HepG2 (cell line): ENCODE results near the gene ERBB4. TPM values are rescaled to one million over a fixed set of nuclear protein-coding genes. Genes with fewer than 3 reads are reported as not detected.

Experiments
- ATAC-seq: fragments of 200-7000 bp; cut with Tn5 transposase; 3 replicates; pipeline ENCODE4 v1.9.1; 2020; ENCODE audit warnings: mild to moderate bottlenecking, moderate library complexity
- BruUV-seq: library from RNA; stranded (reverse); fragments of 400-500 nt; replicated peaks from 2 replicates; lab custom pipeline; 2021; lab: Mats Ljungman, UMichigan
- CTCF ChIA-PET: fragments of 300-600 bp; formaldehyde crosslinking; extraction: SDS; loops from one replicate; lab custom pipeline; 2021; ENCODE audit warnings: low total read pairs, inconsistent platforms, low intra/inter-chr PET ratio; lab: Yijun Ruan, JAX
- POLR2A ChIA-PET: fragments of 350-600 bp; sonication (Branson Sonifier 250); formaldehyde crosslinking; loops from one replicate; lab custom pipeline; 2020; ENCODE audit warnings: antibody characterized with exemption, inconsistent platforms; lab: Yijun Ruan, JAX
- DNase-seq: peaks from one replicate; pipeline ENCODE4 v3.0.0-alpha.2; 2015; ENCODE audit warnings: low spot score
- FAIRE-seq: peaks from 3 replicates; lab custom pipeline; 2011; peaks lifted over from hg19 to GRCh38; lab: Jason Lieb, UNC
- H2AFZ ChIP-seq: one replicate; pipeline ENCODE4 v1.6.1; 2011; ENCODE audit warnings: low read length, inconsistent platforms
- H3K27ac ChIP-seq: fragments of 300-600 bp; 3 replicates; pipeline ENCODE4 v1.8.0; 2011; ENCODE audit warnings: mixed run types, mild to moderate bottlenecking, mixed read lengths, low read length, inconsistent platforms; ENCODE audit not compliant: insufficient read depth; ENCODE audit errors: extremely low read length
- H3K27me3 ChIP-seq, 2 experiments: fragments of 200-600 bp in 1 of 2; 2 replicates in 1 of 2; 3 replicates in 1 of 2; pipeline versions ENCODE4 v1.6.0 to v1.8.0; 2011; ENCODE audit warnings: low read length in 2 of 2, mild to moderate bottlenecking in 2 of 2, moderate library complexity in 2 of 2, inconsistent platforms in 1 of 2; ENCODE audit not compliant: insufficient read depth in 2 of 2, control insufficient read depth in 1 of 2
- H3K36me3 ChIP-seq, 2 experiments: fragments of 200-600 bp in 1 of 2; replicated peaks in 1 of 2; 2 replicates in 1 of 2; 3 replicates in 1 of 2; pipeline versions ENCODE4 v1.5.1 to v1.8.0; 2011; ENCODE audit warnings: low read length in 2 of 2, inconsistent platforms in 1 of 2; ENCODE audit not compliant: insufficient read depth in 2 of 2, control insufficient read depth in 1 of 2
- H3K4me1 ChIP-seq: 2 replicates; pipeline ENCODE4 v1.5.1; 2012; ENCODE audit warnings: low read length, inconsistent platforms; ENCODE audit not compliant: insufficient read depth
- H3K4me2 ChIP-seq: 2 replicates; pipeline ENCODE4 v1.6.0; 2011; ENCODE audit warnings: low read depth, low read length, inconsistent platforms
- H3K4me3 ChIP-seq, 3 experiments: fragments of 200-600 bp in 1 of 3; sonication (generic), shearing (Covaris generic) in 1 of 3; replicated peaks in 1 of 3; 2 replicates each; pipeline ENCODE4 v1.5.1; 2011 to 2016; ENCODE audit warnings: low read length in 3 of 3, inconsistent platforms in 2 of 3, low read depth in 2 of 3, mild to moderate bottlenecking in 2 of 3, control low read depth in 1 of 3, mixed read lengths in 1 of 3; ENCODE audit not compliant: insufficient read depth in 1 of 3
- H3K79me2 ChIP-seq: one replicate; pipeline ENCODE4 v1.6.1; 2011; ENCODE audit warnings: low read length, inconsistent platforms; ENCODE audit not compliant: insufficient read depth
- H3K9ac ChIP-seq: 2 replicates; pipeline ENCODE4 v1.6.0; 2011; ENCODE audit warnings: mild to moderate bottlenecking, low read depth, low read length, inconsistent platforms; ENCODE audit not compliant: insufficient read depth
- H3K9me3 ChIP-seq: 2 replicates; pipeline ENCODE4 v1.5.1; 2012; ENCODE audit warnings: mild to moderate bottlenecking, low read length
- H4K20me1 ChIP-seq: 2 replicates; pipeline ENCODE4 v1.6.0; 2011; ENCODE audit warnings: inconsistent platforms, mild to moderate bottlenecking, low read length, moderate library complexity; ENCODE audit not compliant: insufficient read depth
- EED ChIP-seq: sonication (generic); formaldehyde crosslinking; IDR thresholded peaks from 2 replicates; pipeline ENCODE4 v1.5.0; 2020; ENCODE audit warnings: mild to moderate bottlenecking, missing genetic modification reagents
- IRF2 ChIP-seq: IDR thresholded peaks from 2 replicates; pipeline ENCODE4 v1.6.1; 2018; ENCODE audit warnings: missing genetic modification reagents, missing compliant biosample characterization
- KDM5A ChIP-seq: fragments of 200-600 bp; sonication (generic); IDR thresholded peaks from 2 replicates; pipeline ENCODE4 v1.7.0; 2018; ENCODE audit warnings: antibody characterized with exemption, mild to moderate bottlenecking, low read length, borderline replicate concordance
- MEF2D ChIP-seq: sonication (generic); formaldehyde crosslinking; IDR thresholded peaks from 2 replicates; pipeline ENCODE4 v1.5.1; 2020; ENCODE audit warnings: mild to moderate bottlenecking, missing genetic modification reagents
- RCOR2 ChIP-seq: IDR thresholded peaks from 2 replicates; pipeline ENCODE4 v1.6.1; 2016; ENCODE audit warnings: missing biosample characterization, missing genetic modification reagents
- TCF7 ChIP-seq: sonication (generic); IDR thresholded peaks from 2 replicates; pipeline ENCODE4 v1.6.1; 2016; ENCODE audit warnings: antibody characterized with exemption, low read depth
- ZNF256 ChIP-seq: sonication (generic); formaldehyde crosslinking; conservative IDR thresholded peaks from 2 replicates; pipeline ENCODE4 v1.4.0; 2020; ENCODE audit warnings: missing genetic modification reagents
- ZNF354B ChIP-seq: sonication (generic); formaldehyde crosslinking; IDR thresholded peaks from 2 replicates; pipeline ENCODE4 v1.8.0; 2022; ENCODE audit warnings: mild to moderate bottlenecking, missing genetic modification reagents
- ZNF614 ChIP-seq: IDR thresholded peaks from 2 replicates; pipeline ENCODE4 v1.6.1; 2018; ENCODE audit warnings: missing biosample characterization, missing genetic modification reagents, inconsistent platforms, borderline replicate concordance
- ZNF674 ChIP-seq: sonication (generic); formaldehyde crosslinking; IDR thresholded peaks from 2 replicates; pipeline ENCODE4 v1.5.0; 2020; ENCODE audit warnings: low read depth, mild to moderate bottlenecking, missing genetic modification reagents
- ZNF775 ChIP-seq: sonication (generic); formaldehyde crosslinking; IDR thresholded peaks from 2 replicates; pipeline ENCODE4 v1.4.0; 2020; ENCODE audit warnings: missing genetic modification reagents, mild to moderate bottlenecking, moderate library complexity, borderline replicate concordance
- ZNF790 ChIP-seq: sonication (generic); formaldehyde crosslinking; IDR thresholded peaks from 2 replicates; pipeline ENCODE4 v1.8.0; 2022; ENCODE audit warnings: missing genetic modification reagents, mild to moderate bottlenecking, borderline replicate concordance
- WGBS: methylation state at CpG from one replicate; pipeline ENCODE4 v1.1.6; 2017; ENCODE audit warnings: low lambda C conversion rate; 5-methylcytosine and 5-hydroxymethylcytosine counted together
- in situ Hi-C: cut with HindIII; loops from 2 replicates; pipeline ENCODE4 v1.10.0; 2017; ENCODE audit warnings: low pct_unique_long_range_greater_than_20kb; ENCODE audit not compliant: extremely low pct_ligation_motif_present
- intact Hi-C: fragments of 100-400 bp; cut with micrococcal nuclease; formaldehyde crosslinking; loops from one replicate; pipeline ENCODE4 v1.10.0; 2022; ENCODE audit not compliant: unreplicated experiment
- polyA plus RNA-seq, 8 experiments: library from polyadenylated mRNA; depleted of rRNA in 3 of 8; stranded (reverse) in 7 of 8; unstranded in 1 of 8; fragments of >200 nt; fragmentation: Illumina TruSeq in 4 of 8; extraction: Trizol in 4 of 8; gene quantifications; 2 replicates each; pipeline versions ENCODE4 v1.2.1 to v1.2.3, GENCODE V29; 2011 to 2016; ENCODE audit warnings: low read depth in 4 of 8, missing spikeins in 1 of 8, mixed read lengths in 1 of 8; ENCODE audit not compliant: insufficient read depth in 1 of 8
- total RNA-seq, 5 experiments: library from RNA; depleted of rRNA; stranded (reverse); fragments of >200 nt; fragmentation: Illumina TruSeq; extraction: Trizol; gene quantifications; 2 replicates each; pipeline ENCODE4 v1.2.3, GENCODE V29; 2016; ENCODE audit warnings: low read depth in 1 of 5
- TF ChIP-seq, protein P1 (sequence below): IDR thresholded peaks from 2 replicates; pipeline ENCODE4 v1.6.1; 2016; ENCODE audit warnings: missing compliant biosample characterization, missing genetic modification reagents, borderline replicate concordance

The ERBB4 gene
- total and polyA plus RNA-seq, 2 of the 13 experiments (the other 11 are each of a cell fraction or from before 2014, with no cell fraction given), result not detected

GRCh38 chr2:211709389-211709788 is 829.2 kb downstream of the ERBB4 start:
- POLR2A ChIA-PET, result no interaction called here
- TF ChIP-seq IRF2 (CRISPR knock-in tag), result no peak
- TF ChIP-seq ZNF674, result no peak
- no peak for TF ChIP-seq ZNF775
- CTCF ChIA-PET, result no interaction called here
- no peaks in the 10 kb centered on the region for H3K9me3 ChIP-seq
- no peak overlapping the region for H3K27ac ChIP-seq
- FAIRE-seq (no peak), ATAC-seq (no peak), DNase-seq (no peak)
- intact Hi-C loops, result no loop called here
- 0% methylated on average over 1 of the region's 1 CpG for WGBS
- no TSS peak for BruUV-seq
- no peak overlapping the region for H3K4me2 ChIP-seq
- no peaks in the 10 kb centered on the region for H3K4me1 ChIP-seq
- in situ Hi-C loops, result no loop called here
- no peaks in the 10 kb centered on the region for H3K36me3 ChIP-seq
- no peaks in the 10 kb centered on the region for H3K79me2 ChIP-seq
- H2AFZ ChIP-seq, result no peak overlapping the region
- H4K20me1 ChIP-seq, result no peaks in the 10 kb centered on the region
- no peak overlapping the region for H3K9ac ChIP-seq
- H3K4me3 ChIP-seq, result no peak overlapping the region
- no peaks in the 10 kb centered on the region for H3K27me3 ChIP-seq

GRCh38 chr2:211692689-211693088 is 845.9 kb downstream of the ERBB4 start:
- DNase-seq (no peak), ATAC-seq (no peak), FAIRE-seq (no peak)
- no peak overlapping the region for H3K4me2 ChIP-seq
- no peaks in the 10 kb centered on the region; the same call in 1 of the 2 replicates for H3K9me3 ChIP-seq
- no peak overlapping the region for H2AFZ ChIP-seq
- no peaks in the 10 kb centered on the region for H3K4me1 ChIP-seq
- no peaks in the 10 kb centered on the region for H3K27me3 ChIP-seq
- no peak overlapping the region for H3K4me3 ChIP-seq
- no peak overlapping the region for H3K9ac ChIP-seq
- no peaks in the 10 kb centered on the region for H3K36me3 ChIP-seq
- in situ Hi-C loops, result no loop called here
- no peaks in the 10 kb centered on the region for H3K79me2 ChIP-seq
- ChIA-PET POLR2A (no interaction called here), CTCF (no interaction called here)
- 1% methylated on average over 2 of the region's 2 CpGs for WGBS
- BruUV-seq, result no TSS peak
- H3K27ac ChIP-seq, result no peak overlapping the region
- intact Hi-C loops, result no loop called here
- no peaks in the 10 kb centered on the region for H4K20me1 ChIP-seq
- TF ChIP-seq TCF7 (no peak), ZNF256 (CRISPR knock-in tag) (no peak), MEF2D (CRISPR knock-in tag) (no peak), ZNF614 (CRISPR knock-in tag) (no peak), EED (CRISPR knock-in tag) (no peak), ZNF790 (no peak), RCOR2 (CRISPR knock-in tag) (no peak), ZNF354B (CRISPR knock-in tag) (no peak), KDM5A (no peak)
- TF ChIP-seq, protein P1, sequence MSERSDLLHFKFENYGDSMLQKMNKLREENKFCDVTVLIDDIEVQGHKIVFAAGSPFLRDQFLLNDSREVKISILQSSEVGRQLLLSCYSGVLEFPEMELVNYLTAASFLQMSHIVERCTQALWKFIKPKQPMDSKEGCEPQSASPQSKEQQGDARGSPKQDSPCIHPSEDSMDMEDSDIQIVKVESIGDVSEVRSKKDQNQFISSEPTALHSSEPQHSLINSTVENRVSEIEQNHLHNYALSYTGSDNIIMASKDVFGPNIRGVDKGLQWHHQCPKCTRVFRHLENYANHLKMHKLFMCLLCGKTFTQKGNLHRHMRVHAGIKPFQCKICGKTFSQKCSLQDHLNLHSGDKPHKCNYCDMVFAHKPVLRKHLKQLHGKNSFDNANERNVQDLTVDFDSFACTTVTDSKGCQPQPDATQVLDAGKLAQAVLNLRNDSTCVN (CRISPR knock-in tag), result no peak
